Measurements from ENCODE around the gene CEBPZOS. TPM values are rescaled to one million over a fixed set of nuclear protein-coding genes. Genes with fewer than 3 reads are reported as not detected.
A peak's percentile ranks its signal among the peaks of the same experiment; 100 is the strongest.

The CEBPZOS gene
- total RNA-seq, 1 experiment from 2014 or later: 46.8 TPM

- Histone ChIP-seq H3K4me3 (replicated peaks in 1 of 2; ENCODE audit: low read depth in 1 of 2, low read length in 2 of 2) (peak within 1 kb of the TSS; percentile 76 to 81), H3K9me3 (ENCODE audit: control insufficient read depth in 1 of 2, insufficient read depth in 1 of 2, low read depth in 1 of 2, low read length in 2 of 2) (no peaks in the 10 kb centered on the region), H3K79me2 (ENCODE audit: insufficient read depth, low read length) (peaks cover 39% of the 10 kb centered on the region), H3K9ac (ENCODE audit: low read length) (peak within 1 kb of the TSS; percentile 88), H2AFZ (ENCODE audit: low read depth, low read length, poor library complexity, severe bottlenecking) (peak within 1 kb of the TSS; percentile 36), H3K36me3 (ENCODE audit: control insufficient read depth in 1 of 2, insufficient read depth in 2 of 2, low read length in 2 of 2) (no peaks in the 10 kb centered on the region), H3K9me2 (ENCODE audit: insufficient read depth) (no peaks in the 10 kb centered on the region), H4K20me1 (ENCODE audit: insufficient read depth) (no peaks in the 10 kb centered on the region), H3K4me1 (ENCODE audit: control insufficient read depth in 1 of 2, insufficient read depth in 2 of 2, low read length in 2 of 2) (peaks cover 10 to 18% of the 10 kb centered on the region in 2 experiments), H3K27ac (ENCODE audit: low read depth, low read length) (peak within 1 kb of the TSS; percentile 67), H3K27me3 (ENCODE audit: insufficient read depth, low read length) (no peaks in the 10 kb centered on the region), H3K4me2 (ENCODE audit: low read length) (peak within 1 kb of the TSS; percentile 84)
- ChIA-PET RAD21 (ENCODE audit: low non-redundant PET in 1 of 2, low total read pairs in 2 of 2, uncharacterized antibody in 2 of 2, unreplicated experiment in 2 of 2) (no interaction called here), CTCF (interaction anchor here (1.5 kb wide), 1 partner anchor 12 kb away, joined by 4 read pairs; no protein-coding TSS in a partner anchor), POLR2A (no interaction called here)
- DNase-seq (ENCODE audit: low read depth, low spot score): peak; percentile 29
- TSS peak; percentile 62 for BruUV-seq (replicated peaks)
- TF ChIP-seq SIN3A (IDR thresholded peaks at IDR 0.05; ENCODE audit: low read depth) (peak; percentile 65; the same call in 1 of the 2 replicates), ZFX (IDR thresholded peaks at IDR 0.05) (peak; percentile 70), POLR2AphosphoS5 (IDR thresholded peaks at IDR 0.05; ENCODE audit: low read depth, low read length) (peak; percentile 67), YY1 (IDR thresholded peaks at IDR 0.05; ENCODE audit: extremely low read depth, insufficient replicate concordance, low read depth, low read length) (peak; percentile 23), EGR1 (IDR thresholded peaks at IDR 0.05; ENCODE audit: low read depth) (no peak), ELF1 (IDR thresholded peaks at IDR 0.05; ENCODE audit: borderline replicate concordance, low read depth) (no peak)
- TF ChIP-seq, protein P1, sequence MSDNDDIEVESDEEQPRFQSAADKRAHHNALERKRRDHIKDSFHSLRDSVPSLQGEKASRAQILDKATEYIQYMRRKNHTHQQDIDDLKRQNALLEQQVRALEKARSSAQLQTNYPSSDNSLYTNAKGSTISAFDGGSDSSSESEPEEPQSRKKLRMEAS (IDR thresholded peaks at IDR 0.05): peak; percentile 71
- TF ChIP-seq, protein P2, sequence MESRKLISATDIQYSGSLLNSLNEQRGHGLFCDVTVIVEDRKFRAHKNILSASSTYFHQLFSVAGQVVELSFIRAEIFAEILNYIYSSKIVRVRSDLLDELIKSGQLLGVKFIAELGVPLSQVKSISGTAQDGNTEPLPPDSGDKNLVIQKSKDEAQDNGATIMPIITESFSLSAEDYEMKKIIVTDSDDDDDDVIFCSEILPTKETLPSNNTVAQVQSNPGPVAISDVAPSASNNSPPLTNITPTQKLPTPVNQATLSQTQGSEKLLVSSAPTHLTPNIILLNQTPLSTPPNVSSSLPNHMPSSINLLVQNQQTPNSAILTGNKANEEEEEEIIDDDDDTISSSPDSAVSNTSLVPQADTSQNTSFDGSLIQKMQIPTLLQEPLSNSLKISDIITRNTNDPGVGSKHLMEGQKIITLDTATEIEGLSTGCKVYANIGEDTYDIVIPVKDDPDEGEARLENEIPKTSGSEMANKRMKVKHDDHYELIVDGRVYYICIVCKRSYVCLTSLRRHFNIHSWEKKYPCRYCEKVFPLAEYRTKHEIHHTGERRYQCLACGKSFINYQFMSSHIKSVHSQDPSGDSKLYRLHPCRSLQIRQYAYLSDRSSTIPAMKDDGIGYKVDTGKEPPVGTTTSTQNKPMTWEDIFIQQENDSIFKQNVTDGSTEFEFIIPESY (IDR thresholded peaks at IDR 0.05; ENCODE audit: extremely low read depth, insufficient replicate concordance, low read length): peak; percentile 87
- ATAC-seq: peak; percentile 94
- intact Hi-C loops (cut with micrococcal nuclease): no loop called here
Observed at GRCh38 chr2:37156857-37157714, 39.2 kb upstream of the CEBPZOS start, which contains the start of gene EIF2AK2. EIF2AK2 (minus strand) TSS chr2:37156980; CDS start chr2:37147806, 9,174 bp downstream.
